K562 (cell line): ENCODE results near the gene ZNF598. TPM values are rescaled to one million over a fixed set of nuclear protein-coding genes. Genes with fewer than 3 reads are reported as not detected.

Source experiments
- CHD1 ChIP-seq: fragments of 200-600 bp; sonication (generic); IDR thresholded peaks from one replicate; pipeline ENCODE4 v1.6.1; 2012; ENCODE audit warnings: mild to moderate bottlenecking, moderate library complexity, low read length, inconsistent platforms
- EHMT2 ChIP-seq: fragments of 450-650 bp; IDR thresholded peaks from 2 replicates; pipeline ENCODE4 v1.6.1; 2018; ENCODE audit warnings: antibody characterized with exemption
- ETV6 ChIP-seq, 3 experiments: fragments of 150-350 bp in 1 of 3; sonication (generic) in 1 of 3; formaldehyde crosslinking in 1 of 3; IDR thresholded peaks; 2 replicates each; pipeline versions ENCODE4 v1.6.1 to v1.8.0; 2014 to 2022; ENCODE audit warnings: borderline replicate concordance in 2 of 3, low read depth in 2 of 3, antibody characterized with exemption in 1 of 3, low read length in 1 of 3, mild to moderate bottlenecking in 1 of 3, missing genetic modification reagents in 1 of 3
- EZH2 ChIP-seq: IDR thresholded peaks from 2 replicates; pipeline ENCODE4 v1.6.1; 2012; ENCODE audit warnings: low read depth, mild to moderate bottlenecking, inconsistent platforms, low read length, borderline replicate concordance
- MAFK ChIP-seq: IDR thresholded peaks from 2 replicates; pipeline ENCODE4 v1.6.1; 2011; ENCODE audit warnings: low read length, improper control_type of control experiment
- NR2C2 ChIP-seq, 2 experiments: fragments of 200-800 bp in 1 of 2; sonication (Bioruptor generic) in 1 of 2; sonication (generic) in 1 of 2; formaldehyde crosslinking in 1 of 2; IDR thresholded peaks; 2 replicates each; pipeline versions ENCODE4 v1.6.1 to v1.8.0; 2016 to 2022; ENCODE audit warnings: mild to moderate bottlenecking in 1 of 2, missing compliant biosample characterization in 1 of 2, missing genetic modification characterization in 1 of 2, missing genetic modification reagents in 1 of 2
- NR3C1 ChIP-seq: sonication (generic); formaldehyde crosslinking; IDR thresholded peaks from 2 replicates; pipeline ENCODE4 v1.8.1; 2022; ENCODE audit warnings: missing genetic modification reagents
- PHTF2 ChIP-seq: fragments of 250-450 bp; sonication (Bioruptor Pico); IDR thresholded peaks from 2 replicates; pipeline ENCODE4 v1.5.0; 2021; ENCODE audit warnings: mild to moderate bottlenecking
- POLR2AphosphoS2 ChIP-seq: IDR thresholded peaks from 2 replicates; pipeline ENCODE4 v1.6.1; 2012; ENCODE audit warnings: low read length, improper control_type of control experiment
- PRDM10 ChIP-seq: fragments of 450-650 bp; IDR thresholded peaks from 2 replicates; pipeline ENCODE4 v1.6.1; 2018; ENCODE audit not compliant: partially characterized antibody
- SMARCA4 ChIP-seq: fragments of 450-650 bp; IDR thresholded peaks from 2 replicates; pipeline ENCODE4 v1.6.1; 2016
- TGIF2 ChIP-seq: sonication (generic); formaldehyde crosslinking; IDR thresholded peaks from 2 replicates; pipeline ENCODE4 v1.8.1; 2022; ENCODE audit warnings: mild to moderate bottlenecking, missing genetic modification reagents, moderate library complexity
- ZFP36 ChIP-seq: fragments of 150-350 bp; IDR thresholded peaks from 2 replicates; pipeline ENCODE4 v1.6.1; 2018; ENCODE audit warnings: low read length, low read depth; ENCODE audit not compliant: partially characterized antibody
- ZNF143 ChIP-seq: sonication (generic); formaldehyde crosslinking; IDR thresholded peaks from 2 replicates; pipeline ENCODE4 v1.9.0; 2022; ENCODE audit warnings: mild to moderate bottlenecking, missing genetic modification reagents
- ZNF165 ChIP-seq: fragments of 250-450 bp; sonication (Bioruptor Pico); IDR thresholded peaks from 2 replicates; pipeline ENCODE4 v1.4.0; 2020; ENCODE audit warnings: borderline replicate concordance
- ZNF707 ChIP-seq: fragments of 250-450 bp; sonication (Bioruptor Pico); conservative IDR thresholded peaks from 2 replicates; pipeline ENCODE4 v1.8.0; 2022; ENCODE audit warnings: inconsistent platforms, mild to moderate bottlenecking, moderate library complexity
- polyA plus RNA-seq, 8 experiments: library from polyadenylated mRNA; depleted of rRNA in 4 of 8; stranded (reverse) in 5 of 8; unstranded in 3 of 8; fragments of >200 nt; fragmentation: Nextera tagmentation in 2 of 8; fragmentation: Illumina TruSeq in 1 of 8; extraction: Ambion mirVana in 2 of 8; extraction: Trizol in 1 of 8; gene quantifications; 2 replicates each; pipeline versions ENCODE4 v1.2.1 to v1.2.3, GENCODE V29; 2011 to 2014; ENCODE audit warnings: inconsistent platforms in 1 of 8, missing spikeins in 1 of 8
- total RNA-seq, 7 experiments: library from RNA; depleted of rRNA in 6 of 7; stranded (reverse); fragments of >200 nt in 6 of 7; fragmentation: Illumina TruSeq in 2 of 7; extraction: Trizol in 2 of 7; gene quantifications; 2 replicates each; pipeline versions ENCODE4 v1.2.1 to v1.2.3, GENCODE V29; 2011 to 2021; ENCODE audit warnings: low replicate concordance in 1 of 7
- TF ChIP-seq, protein P1 (sequence below), 2 experiments: fragments of 450-650 bp; IDR thresholded peaks; 2 replicates each; pipeline ENCODE4 v1.6.1; 2018; ENCODE audit warnings: mild to moderate bottlenecking in 2 of 2, low read depth in 1 of 2; ENCODE audit not compliant: partially characterized antibody in 2 of 2

Gene ZNF598
- total and polyA plus RNA-seq, 9 of the 15 experiments (the other 6 are each of a cell fraction or from before 2014, with no cell fraction given), result 0.11 to 115 (median 29.6) TPM

GRCh38 chr16:2027024-2028010 lies 17.7 kb upstream of the ZNF598 start (continued):
- TF ChIP-seq NR2C2 (CRISPR knock-in tag; IDR thresholded peaks at IDR 0.05) (no peak), NR2C2 (tag; IDR thresholded peaks at IDR 0.05) (peak; percentile 51; the same call in 1 of the 2 replicates), NR3C1 (CRISPR knock-in tag) (no peak), TGIF2 (CRISPR knock-in tag) (no peak), PRDM10 (no peak), PHTF2 (CRISPR knock-in tag) (no peak), CHD1 (no peak), EZH2 (no peak), MAFK (no peak), ZNF143 (CRISPR knock-in tag) (no peak), SMARCA4 (no peak), POLR2AphosphoS2 (no peak), ZNF707 (no peak), ZNF165 (no peak), ZFP36 (no peak), EHMT2 (no peak), ETV6 (IDR thresholded peaks at IDR 0.05; ENCODE audit: borderline replicate concordance in 1 of 2, low read depth in 2 of 2, low read length in 1 of 2) (no peak), ETV6 (CRISPR knock-in tag; IDR thresholded peaks at IDR 0.05; ENCODE audit: borderline replicate concordance) (no peak)
- TF ChIP-seq, protein P1, sequence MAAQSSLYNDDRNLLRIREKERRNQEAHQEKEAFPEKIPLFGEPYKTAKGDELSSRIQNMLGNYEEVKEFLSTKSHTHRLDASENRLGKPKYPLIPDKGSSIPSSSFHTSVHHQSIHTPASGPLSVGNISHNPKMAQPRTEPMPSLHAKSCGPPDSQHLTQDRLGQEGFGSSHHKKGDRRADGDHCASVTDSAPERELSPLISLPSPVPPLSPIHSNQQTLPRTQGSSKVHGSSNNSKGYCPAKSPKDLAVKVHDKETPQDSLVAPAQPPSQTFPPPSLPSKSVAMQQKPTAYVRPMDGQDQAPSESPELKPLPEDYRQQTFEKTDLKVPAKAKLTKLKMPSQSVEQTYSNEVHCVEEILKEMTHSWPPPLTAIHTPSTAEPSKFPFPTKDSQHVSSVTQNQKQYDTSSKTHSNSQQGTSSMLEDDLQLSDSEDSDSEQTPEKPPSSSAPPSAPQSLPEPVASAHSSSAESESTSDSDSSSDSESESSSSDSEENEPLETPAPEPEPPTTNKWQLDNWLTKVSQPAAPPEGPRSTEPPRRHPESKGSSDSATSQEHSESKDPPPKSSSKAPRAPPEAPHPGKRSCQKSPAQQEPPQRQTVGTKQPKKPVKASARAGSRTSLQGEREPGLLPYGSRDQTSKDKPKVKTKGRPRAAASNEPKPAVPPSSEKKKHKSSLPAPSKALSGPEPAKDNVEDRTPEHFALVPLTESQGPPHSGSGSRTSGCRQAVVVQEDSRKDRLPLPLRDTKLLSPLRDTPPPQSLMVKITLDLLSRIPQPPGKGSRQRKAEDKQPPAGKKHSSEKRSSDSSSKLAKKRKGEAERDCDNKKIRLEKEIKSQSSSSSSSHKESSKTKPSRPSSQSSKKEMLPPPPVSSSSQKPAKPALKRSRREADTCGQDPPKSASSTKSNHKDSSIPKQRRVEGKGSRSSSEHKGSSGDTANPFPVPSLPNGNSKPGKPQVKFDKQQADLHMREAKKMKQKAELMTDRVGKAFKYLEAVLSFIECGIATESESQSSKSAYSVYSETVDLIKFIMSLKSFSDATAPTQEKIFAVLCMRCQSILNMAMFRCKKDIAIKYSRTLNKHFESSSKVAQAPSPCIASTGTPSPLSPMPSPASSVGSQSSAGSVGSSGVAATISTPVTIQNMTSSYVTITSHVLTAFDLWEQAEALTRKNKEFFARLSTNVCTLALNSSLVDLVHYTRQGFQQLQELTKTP (IDR thresholded peaks at IDR 0.05; ENCODE audit: low read depth in 1 of 2, partially characterized antibody in 2 of 2), result peak in 1 of 2 experiments; percentile 57
